ENCODE results near the gene SMARCB1. TPM values are rescaled to one million over a fixed set of nuclear protein-coding genes. Genes with fewer than 3 reads are reported as not detected.

Gene SMARCB1
- total and polyA plus RNA-seq, 8 donors, result 52.4 to 166 (median 138) TPM

DNA sequence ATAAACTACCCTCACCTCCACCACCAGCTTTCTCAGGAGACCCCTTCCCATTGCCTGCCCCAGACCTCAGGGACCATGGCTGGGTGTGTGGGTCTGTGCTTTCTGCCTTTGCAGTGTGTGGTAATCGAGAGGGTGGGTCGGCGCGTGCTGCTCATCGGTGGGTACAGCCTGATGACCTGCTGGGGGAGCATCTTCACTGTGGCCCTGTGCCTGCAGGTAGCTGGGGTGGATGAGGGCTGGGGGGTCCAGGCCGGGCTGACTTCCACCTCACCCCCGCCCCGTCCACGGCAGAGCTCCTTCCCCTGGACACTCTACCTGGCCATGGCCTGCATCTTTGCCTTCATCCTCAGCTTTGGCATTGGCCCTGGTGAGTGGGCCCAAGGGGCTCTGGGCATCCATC is 96.9 kb downstream of the SMARCB1 start:
- ATAC-seq, result no peak
- Histone ChIP-seq H3K4me1 (peaks cover 0 to 6% of the 10 kb centered on the region in 2 donors), H3K36me3 (peaks cover 0 to 3% of the 10 kb centered on the region in 2 donors), H3K4me3 (no peak overlapping the region), H3K27ac (no peak overlapping the region), H3K27me3 (no peaks in the 10 kb centered on the region), H3K9me3 (no peaks in the 10 kb centered on the region)
- TF ChIP-seq, protein P1, sequence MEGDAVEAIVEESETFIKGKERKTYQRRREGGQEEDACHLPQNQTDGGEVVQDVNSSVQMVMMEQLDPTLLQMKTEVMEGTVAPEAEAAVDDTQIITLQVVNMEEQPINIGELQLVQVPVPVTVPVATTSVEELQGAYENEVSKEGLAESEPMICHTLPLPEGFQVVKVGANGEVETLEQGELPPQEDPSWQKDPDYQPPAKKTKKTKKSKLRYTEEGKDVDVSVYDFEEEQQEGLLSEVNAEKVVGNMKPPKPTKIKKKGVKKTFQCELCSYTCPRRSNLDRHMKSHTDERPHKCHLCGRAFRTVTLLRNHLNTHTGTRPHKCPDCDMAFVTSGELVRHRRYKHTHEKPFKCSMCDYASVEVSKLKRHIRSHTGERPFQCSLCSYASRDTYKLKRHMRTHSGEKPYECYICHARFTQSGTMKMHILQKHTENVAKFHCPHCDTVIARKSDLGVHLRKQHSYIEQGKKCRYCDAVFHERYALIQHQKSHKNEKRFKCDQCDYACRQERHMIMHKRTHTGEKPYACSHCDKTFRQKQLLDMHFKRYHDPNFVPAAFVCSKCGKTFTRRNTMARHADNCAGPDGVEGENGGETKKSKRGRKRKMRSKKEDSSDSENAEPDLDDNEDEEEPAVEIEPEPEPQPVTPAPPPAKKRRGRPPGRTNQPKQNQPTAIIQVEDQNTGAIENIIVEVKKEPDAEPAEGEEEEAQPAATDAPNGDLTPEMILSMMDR (IDR thresholded peaks at IDR 0.05), result no peak
- no peak for DNase-seq
- intact Hi-C loops (cut with DNase I), result no loop called here

DNA sequence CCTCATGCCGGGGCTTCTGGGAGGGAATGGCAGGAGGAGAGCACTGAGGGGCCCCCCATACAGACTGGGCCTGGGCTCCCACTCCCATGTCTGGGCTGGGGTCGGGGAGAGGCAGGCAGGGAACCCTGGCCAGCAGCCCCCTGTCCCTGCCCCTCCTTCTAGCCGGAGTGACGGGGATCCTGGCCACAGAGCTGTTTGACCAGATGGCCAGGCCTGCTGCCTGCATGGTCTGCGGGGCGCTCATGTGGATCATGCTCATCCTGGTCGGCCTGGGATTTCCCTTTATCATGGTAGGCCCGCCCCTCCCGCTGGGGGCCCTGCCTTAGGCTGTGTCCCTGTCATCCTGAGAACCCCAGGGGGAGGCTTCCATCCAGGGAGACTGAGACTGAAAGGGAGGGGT is 97.4 kb downstream of the SMARCB1 start:
- Histone ChIP-seq H3K4me1 (peaks cover 0 to 6% of the 10 kb centered on the region in 2 donors), H3K27ac (no peak overlapping the region), H3K36me3 (peaks cover 0 to 3% of the 10 kb centered on the region in 2 donors), H3K27me3 (no peaks in the 10 kb centered on the region), H3K4me3 (no peak overlapping the region), H3K9me3 (no peaks in the 10 kb centered on the region)
- TF ChIP-seq, protein P1 (IDR thresholded peaks at IDR 0.05), result no peak
- intact Hi-C loops (cut with DNase I), result no loop called here
- ATAC-seq (no peak), DNase-seq (no peak)

Other genes starting within 250 kb of the SMARCB1 start
- gene IGLL1, start 206.7 kb upstream of the SMARCB1 start, total RNA-seq, result not detected
- 1 to 10 TPM in 1 of 6 donors, under 1 TPM in 5; 0.39 to 1.6 (median 0.55) TPM for gene IGLL1, start 206.7 kb upstream of the SMARCB1 start, polyA plus RNA-seq (ENCODE audit: insufficient read length in 6 of 6)
- under 1 TPM; 0.70 to 0.99 TPM for gene DRICH1, start 154.6 kb upstream of the SMARCB1 start, total RNA-seq
- gene DRICH1, start 154.6 kb upstream of the SMARCB1 start, polyA plus RNA-seq (ENCODE audit: insufficient read length in 6 of 6), result 1 to 10 TPM; 1.8 to 5.8 (median 3.2) TPM
- 1 to 10 TPM in 1 of 2 donors, under 1 TPM in 1; 0.15 to 4.6 TPM for gene RGL4, start 96.0 kb upstream of the SMARCB1 start, total RNA-seq
- 1 to 10 TPM; 3.8 to 5.8 (median 4.4) TPM for gene RGL4, start 96.0 kb upstream of the SMARCB1 start, polyA plus RNA-seq (ENCODE audit: insufficient read length in 6 of 6)
- gene ZNF70, start 35.9 kb upstream of the SMARCB1 start, total RNA-seq, result 1 to 10 TPM; 5.9 to 6.0 TPM
- 10 to 100 TPM in 3 of 6 donors, 1 to 10 TPM in 3; 8.4 to 10.7 (median 9.9) TPM for gene ZNF70, start 35.9 kb upstream of the SMARCB1 start, polyA plus RNA-seq (ENCODE audit: insufficient read length in 6 of 6)
- gene VPREB3, start 32.5 kb upstream of the SMARCB1 start, total RNA-seq, result not detected
- gene VPREB3, start 32.5 kb upstream of the SMARCB1 start, polyA plus RNA-seq (ENCODE audit: insufficient read length in 6 of 6), result 1 to 10 TPM in 1 of 6 donors, under 1 TPM in 4, not detected in 1; 0.34 to 1.4 (median 0.87) TPM
- gene C22orf15, start 24.0 kb upstream of the SMARCB1 start, total RNA-seq, result 1 to 10 TPM in 1 of 2 donors, under 1 TPM in 1; 0.58 to 3.1 TPM
- 1 to 10 TPM; 3.1 to 7.8 (median 5.4) TPM for gene C22orf15, start 24.0 kb upstream of the SMARCB1 start, polyA plus RNA-seq (ENCODE audit: insufficient read length in 6 of 6)
- gene CHCHD10, start 19.0 kb upstream of the SMARCB1 start, total RNA-seq, result 100 to 1,000 TPM in 1 of 2 donors, 10 to 100 TPM in 1; 73.0 to 128 TPM
- 10 to 100 TPM; 19.0 to 41.2 (median 24.0) TPM for gene CHCHD10, start 19.0 kb upstream of the SMARCB1 start, polyA plus RNA-seq (ENCODE audit: insufficient read length in 6 of 6)
- 1 to 10 TPM; 1.2 to 5.3 TPM for gene MMP11, start 14.1 kb upstream of the SMARCB1 start, total RNA-seq
- 10 to 100 TPM in 3 of 6 donors, 1 to 10 TPM in 3; 8.1 to 10.7 (median 9.8) TPM for gene MMP11, start 14.1 kb upstream of the SMARCB1 start, polyA plus RNA-seq (ENCODE audit: insufficient read length in 6 of 6)
- 1 to 10 TPM; 6.7 to 9.4 TPM for gene DERL3, start 52.0 kb downstream of the SMARCB1 start, total RNA-seq
- gene DERL3, start 52.0 kb downstream of the SMARCB1 start, polyA plus RNA-seq (ENCODE audit: insufficient read length in 6 of 6), result 1 to 10 TPM; 2.4 to 4.7 (median 3.8) TPM
- gene SLC2A11, start 70.9 kb downstream of the SMARCB1 start, total RNA-seq, result 10 to 100 TPM in 1 of 2 donors, 1 to 10 TPM in 1; 9.9 to 15.4 TPM
- gene SLC2A11, start 70.9 kb downstream of the SMARCB1 start, polyA plus RNA-seq (ENCODE audit: insufficient read length in 6 of 6), result 10 to 100 TPM; 14.6 to 26.7 (median 21.5) TPM
- gene MIF, start 107.4 kb downstream of the SMARCB1 start, total RNA-seq, result 100 to 1,000 TPM; 361 to 467 TPM
- 100 to 1,000 TPM; 139 to 276 (median 170) TPM for gene MIF, start 107.4 kb downstream of the SMARCB1 start, polyA plus RNA-seq (ENCODE audit: insufficient read length in 6 of 6)
- gene GSTT2B, start 174.2 kb downstream of the SMARCB1 start, total RNA-seq, result 10 to 100 TPM in 1 of 2 donors, 1 to 10 TPM in 1; 1.3 to 33.7 TPM
- gene GSTT2B, start 174.2 kb downstream of the SMARCB1 start, polyA plus RNA-seq (ENCODE audit: insufficient read length in 6 of 6), result 10 to 100 TPM in 3 of 6 donors, 1 to 10 TPM in 3; 7.6 to 21.8 (median 10.3) TPM
- gene DDTL, start 179.9 kb downstream of the SMARCB1 start, total RNA-seq, result 1 to 10 TPM in 1 of 2 donors, not detected in 1; 2.4 TPM
- 10 to 100 TPM in 2 of 6 donors, 1 to 10 TPM in 4; 8.8 to 12.3 (median 9.3) TPM for gene DDTL, start 179.9 kb downstream of the SMARCB1 start, polyA plus RNA-seq (ENCODE audit: insufficient read length in 6 of 6)
- gene DDT, start 187.5 kb downstream of the SMARCB1 start, total RNA-seq, result 100 to 1,000 TPM; 104 to 132 TPM
- gene DDT, start 187.5 kb downstream of the SMARCB1 start, polyA plus RNA-seq (ENCODE audit: insufficient read length in 6 of 6), result 10 to 100 TPM; 52.5 to 71.4 (median 61.9) TPM
- gene GSTT2, start 193.2 kb downstream of the SMARCB1 start, total RNA-seq, result under 1 TPM in 1 of 2 donors, not detected in 1; 0.55 TPM
- 1 to 10 TPM in 4 of 6 donors, under 1 TPM in 2; 0.27 to 2.6 (median 1.2) TPM for gene GSTT2, start 193.2 kb downstream of the SMARCB1 start, polyA plus RNA-seq (ENCODE audit: insufficient read length in 6 of 6)
- gene GSTT4, start 218.5 kb downstream of the SMARCB1 start, total RNA-seq, result not detected
- under 1 TPM in 1 of 6 donors, not detected in 5; 0.07 TPM for gene GSTT4, start 218.5 kb downstream of the SMARCB1 start, polyA plus RNA-seq (ENCODE audit: insufficient read length in 6 of 6)
- 100 to 1,000 TPM in 1 of 2 donors, 10 to 100 TPM in 1; 76.9 to 125 TPM for gene CABIN1, start 224.3 kb downstream of the SMARCB1 start, total RNA-seq
- 100 to 1,000 TPM in 3 of 6 donors, 10 to 100 TPM in 3; 72.9 to 134 (median 97.6) TPM for gene CABIN1, start 224.3 kb downstream of the SMARCB1 start, polyA plus RNA-seq (ENCODE audit: insufficient read length in 6 of 6)